IgD-negative memory B cell (primary cell): ENCODE measurements around the gene ADCY1. TPM values are rescaled to one million over a fixed set of nuclear protein-coding genes. Genes with fewer than 3 reads are reported as not detected.
A peak's percentile ranks its signal among the peaks of the same experiment; 100 is the strongest.

Experiments used
- H3K27ac Mint-ChIP-seq, 3 donors: one replicate each; pipeline ENCODE4 v1.8.0; 2020 to 2022; ENCODE audit warnings: mild to moderate bottlenecking in 3 of 3, mixed read lengths in 3 of 3, moderate library complexity in 1 of 3
- H3K27me3 Mint-ChIP-seq: one replicate; pipeline ENCODE4 v1.8.0; 2021; ENCODE audit warnings: mixed read lengths
- H3K36me3 Mint-ChIP-seq: one replicate; pipeline ENCODE4 v1.8.0; 2020; ENCODE audit warnings: mild to moderate bottlenecking, mixed read lengths
- H3K4me1 Mint-ChIP-seq, 3 donors: one replicate each; pipeline ENCODE4 v1.8.0; 2020 to 2022; ENCODE audit warnings: mixed read lengths in 3 of 3, mild to moderate bottlenecking in 1 of 3
- H3K4me3 Mint-ChIP-seq, 4 donors: one replicate each; pipeline ENCODE4 v1.8.0; 2020 to 2022; ENCODE audit warnings: mild to moderate bottlenecking in 4 of 4, mixed read lengths in 4 of 4, moderate library complexity in 3 of 4
- H3K9me3 Mint-ChIP-seq, 3 donors: one replicate each; pipeline ENCODE4 v1.8.0; 2020 to 2021; ENCODE audit warnings: mixed read lengths in 3 of 3, mild to moderate bottlenecking in 1 of 3
- polyA plus RNA-seq: library from polyadenylated mRNA; unstranded; fragments of 300-500 nt; fragmentation: Illumina TruSeq; gene quantifications from one replicate; pipeline ENCODE4 v1.2.3, GENCODE V29; 2021

Gene ADCY1
- polyA plus RNA-seq, 1 donor from 2014 or later: 0.18 TPM

GRCh38 chr7:45701701-45702510 is 127.7 kb downstream of the ADCY1 start:
- no peaks in the 10 kb centered on the region for H3K4me1 Mint-ChIP-seq
- no peaks in the 10 kb centered on the region for H3K36me3 Mint-ChIP-seq
- peaks cover 5% of the 10 kb centered on the region for H3K27me3 Mint-ChIP-seq
- no peak overlapping the region for H3K4me3 Mint-ChIP-seq
- H3K9me3 Mint-ChIP-seq: no peaks in the 10 kb centered on the region
- H3K27ac Mint-ChIP-seq: no peak overlapping the region

- Mint-ChIP-seq H3K4me1 (no peaks in the 10 kb centered on the region), H3K27me3 (peaks cover 5% of the 10 kb centered on the region)
Observed at GRCh38 chr7:45702751-45703150, 128.6 kb downstream of the ADCY1 start.

GRCh38 chr7:45703373-45703821 is 129.2 kb downstream of the ADCY1 start:
- Mint-ChIP-seq H3K27me3 (peaks cover 5% of the 10 kb centered on the region), H3K4me1 (no peaks in the 10 kb centered on the region), H3K27ac (no peak overlapping the region), H3K4me3 (no peak overlapping the region), H3K36me3 (no peaks in the 10 kb centered on the region), H3K9me3 (no peaks in the 10 kb centered on the region)

More at GRCh38 chr7:45702751-45703150, 128.6 kb downstream of the ADCY1 start:
- Mint-ChIP-seq H3K27ac (no peak overlapping the region), H3K9me3 (no peaks in the 10 kb centered on the region), H3K36me3 (no peaks in the 10 kb centered on the region), H3K4me3 (no peak overlapping the region)

DNA sequence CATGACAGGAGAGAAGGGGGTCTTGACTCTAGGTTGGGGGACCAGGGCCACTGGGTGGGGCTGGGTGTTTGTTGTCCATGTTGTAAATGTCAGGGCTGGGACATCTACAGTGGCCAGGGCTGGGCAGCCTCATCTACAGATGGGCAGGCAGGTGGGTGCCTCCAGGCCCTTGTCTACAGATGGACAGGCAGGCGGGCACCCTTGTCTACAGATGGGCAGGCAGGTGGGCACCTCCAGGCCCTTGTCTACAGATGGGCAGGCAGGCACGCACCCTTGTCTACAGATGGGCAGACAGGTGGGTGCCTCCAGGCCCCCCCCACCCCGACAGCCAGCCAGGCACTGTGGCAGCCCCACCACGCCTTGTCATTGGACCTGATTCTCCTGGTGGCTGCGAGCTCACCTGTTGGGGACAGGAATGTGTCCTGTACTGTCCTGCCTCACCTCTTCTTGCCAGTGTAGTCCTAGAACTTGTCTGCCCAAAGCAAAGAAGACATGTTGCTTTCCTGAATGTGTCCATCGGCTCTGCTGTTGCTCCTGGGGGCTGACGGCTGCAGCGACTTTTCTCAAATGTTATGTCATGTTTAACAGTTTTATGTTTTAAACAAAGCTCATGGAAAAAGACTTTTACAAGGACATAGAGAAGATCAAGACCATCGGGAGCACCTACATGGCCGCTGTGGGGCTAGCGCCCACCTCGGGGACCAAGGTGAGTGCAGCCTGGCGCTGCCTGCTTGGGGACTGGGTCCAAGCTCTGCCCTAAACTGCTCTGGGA is 129.9 kb downstream of the ADCY1 start:
- Mint-ChIP-seq H3K27me3 (peaks cover 5% of the 10 kb centered on the region), H3K9me3 (no peaks in the 10 kb centered on the region), H3K4me3 (no peak overlapping the region), H3K4me1 (no peaks in the 10 kb centered on the region), H3K36me3 (no peaks in the 10 kb centered on the region), H3K27ac (no peak overlapping the region)

GRCh38 chr7:45704683-45705016 is 130.5 kb downstream of the ADCY1 start:
- H3K4me3 Mint-ChIP-seq: no peak overlapping the region
- H3K36me3 Mint-ChIP-seq: no peaks in the 10 kb centered on the region
- H3K27me3 Mint-ChIP-seq: peaks cover 5% of the 10 kb centered on the region
- H3K4me1 Mint-ChIP-seq: no peaks in the 10 kb centered on the region
- H3K9me3 Mint-ChIP-seq: no peaks in the 10 kb centered on the region
- no peak overlapping the region for H3K27ac Mint-ChIP-seq

- H3K27ac Mint-ChIP-seq: no peak overlapping the region
- no peaks in the 10 kb centered on the region for H3K4me1 Mint-ChIP-seq
- no peaks in the 10 kb centered on the region for H3K36me3 Mint-ChIP-seq
- no peaks in the 10 kb centered on the region for H3K9me3 Mint-ChIP-seq
- no peak overlapping the region for H3K4me3 Mint-ChIP-seq
- H3K27me3 Mint-ChIP-seq: peaks cover 4% of the 10 kb centered on the region
Observed at GRCh38 chr7:45708046-45708950, 134.1 kb downstream of the ADCY1 start.

DNA sequence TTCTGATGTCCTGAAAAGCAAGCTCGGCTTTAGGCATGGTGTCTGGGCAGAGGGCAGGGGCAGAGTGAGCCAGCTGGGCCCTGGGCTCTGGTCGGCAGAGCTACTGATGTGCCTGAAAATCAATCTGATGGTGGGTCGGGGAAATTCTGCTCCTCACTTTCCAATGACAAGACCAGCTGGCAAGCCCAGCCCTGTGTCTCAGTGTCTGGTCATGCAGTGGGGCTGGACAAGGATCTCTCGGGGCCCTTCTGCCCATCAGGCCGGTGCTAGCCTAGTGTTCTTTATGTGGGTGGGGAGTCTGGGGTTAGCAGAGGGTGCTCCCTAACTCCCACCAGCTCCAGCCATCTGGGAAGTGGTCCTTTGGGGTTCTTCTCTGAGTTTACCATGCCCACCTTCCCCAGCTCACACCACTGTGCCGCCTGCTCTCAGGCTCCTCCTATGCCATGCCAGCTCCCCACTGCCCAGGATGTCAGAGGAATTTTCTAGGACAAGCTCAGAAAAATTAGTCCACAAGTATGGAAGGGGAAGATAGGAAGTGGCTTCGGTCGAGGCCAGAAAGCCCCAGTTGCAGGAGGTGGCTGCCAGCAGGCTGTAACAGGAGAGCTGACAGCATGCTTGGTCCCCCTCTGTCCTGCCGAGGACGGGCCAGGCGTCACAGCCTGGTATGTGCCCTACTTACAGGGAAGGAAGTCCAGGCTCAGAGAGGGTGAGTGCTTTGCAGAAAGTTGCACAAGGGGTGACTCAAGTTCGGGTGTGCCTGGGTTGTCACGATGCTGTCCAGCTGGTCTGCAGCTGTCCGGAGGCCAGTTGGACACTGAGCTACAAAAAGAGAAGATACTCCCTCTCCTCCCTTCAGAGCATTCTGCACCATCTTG is 135.2 kb downstream of the ADCY1 start:
- Mint-ChIP-seq H3K9me3 (no peaks in the 10 kb centered on the region), H3K27me3 (no peaks in the 10 kb centered on the region), H3K27ac (no peak overlapping the region), H3K4me3 (no peak overlapping the region), H3K36me3 (no peaks in the 10 kb centered on the region), H3K4me1 (no peaks in the 10 kb centered on the region)

- Mint-ChIP-seq H3K9me3 (no peaks in the 10 kb centered on the region), H3K4me3 (no peak overlapping the region), H3K27ac (no peak overlapping the region), H3K36me3 (no peaks in the 10 kb centered on the region), H3K27me3 (no peaks in the 10 kb centered on the region), H3K4me1 (no peaks in the 10 kb centered on the region)
Observed at GRCh38 chr7:45710271-45711160, 136.3 kb downstream of the ADCY1 start.

DNA sequence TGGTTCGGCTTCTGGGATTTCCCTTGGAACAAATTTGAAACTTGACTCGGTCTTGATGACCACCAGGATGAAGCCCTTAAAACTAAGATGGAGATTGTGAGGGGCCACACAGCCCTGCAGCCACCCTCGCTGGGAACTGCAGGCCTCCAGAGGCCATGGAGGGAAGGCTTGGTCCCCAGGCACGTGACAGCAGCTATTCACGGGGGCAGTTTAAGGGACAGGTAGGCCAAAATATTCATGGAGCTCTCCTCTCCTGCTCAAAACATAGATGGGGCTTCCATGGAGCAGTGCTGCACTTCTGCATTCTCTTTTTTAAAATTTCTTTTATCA is 137.0 kb downstream of the ADCY1 start:
- Mint-ChIP-seq H3K27ac (no peak overlapping the region), H3K36me3 (no peaks in the 10 kb centered on the region), H3K27me3 (no peaks in the 10 kb centered on the region), H3K4me1 (no peaks in the 10 kb centered on the region), H3K9me3 (no peaks in the 10 kb centered on the region), H3K4me3 (no peak overlapping the region)

GRCh38 chr7:45712057-45712689 is 138.0 kb downstream of the ADCY1 start:
- no peak overlapping the region for H3K4me3 Mint-ChIP-seq
- H3K27ac Mint-ChIP-seq: no peak overlapping the region
- H3K9me3 Mint-ChIP-seq: no peaks in the 10 kb centered on the region
- H3K27me3 Mint-ChIP-seq: no peaks in the 10 kb centered on the region
- no peaks in the 10 kb centered on the region for H3K36me3 Mint-ChIP-seq
- no peaks in the 10 kb centered on the region for H3K4me1 Mint-ChIP-seq

GRCh38 chr7:45712872-45713668 is 138.9 kb downstream of the ADCY1 start:
- no peaks in the 10 kb centered on the region for H3K27me3 Mint-ChIP-seq

DNA sequence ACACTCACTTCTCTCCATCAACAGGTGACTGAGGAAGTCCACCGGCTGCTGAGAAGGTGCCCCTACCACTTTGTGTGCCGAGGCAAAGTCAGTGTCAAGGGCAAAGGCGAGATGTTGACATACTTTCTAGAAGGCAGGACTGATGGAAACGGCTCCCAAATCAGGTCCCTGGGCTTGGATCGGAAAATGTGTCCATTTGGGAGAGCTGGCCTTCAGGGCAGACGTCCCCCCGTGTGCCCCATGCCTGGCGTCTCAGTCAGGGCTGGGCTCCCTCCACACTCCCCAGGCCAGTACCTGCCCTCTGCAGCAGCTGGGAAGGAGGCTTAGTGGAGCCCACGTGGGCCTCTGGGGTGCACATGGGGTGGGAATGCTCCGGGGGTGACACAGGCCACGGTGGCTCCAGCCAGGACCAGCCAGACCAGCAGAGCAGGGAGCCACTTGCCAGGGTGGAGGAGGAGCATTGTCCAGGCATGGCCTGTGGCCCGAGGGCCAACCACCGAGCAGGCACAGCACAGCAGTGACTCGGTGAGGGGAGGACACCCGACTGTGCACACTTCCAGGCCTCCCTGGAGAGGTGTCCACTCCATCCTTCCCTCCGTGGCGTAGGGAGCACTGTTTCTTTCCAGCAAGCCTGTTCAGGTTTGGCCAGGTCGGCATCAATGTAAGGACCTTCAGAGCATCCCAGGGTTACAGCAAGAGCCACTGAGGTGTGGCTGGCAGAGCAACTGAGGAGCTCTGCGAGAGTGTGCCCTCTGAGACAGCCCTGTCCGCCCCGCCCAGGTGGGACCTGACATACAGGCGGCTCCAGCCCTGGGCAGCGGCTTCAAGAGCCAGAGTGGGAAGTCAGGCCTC is 139.7 kb downstream of the ADCY1 start:
- no peak overlapping the region for H3K4me3 Mint-ChIP-seq
- no peaks in the 10 kb centered on the region for H3K36me3 Mint-ChIP-seq
- H3K27ac Mint-ChIP-seq: peak overlapping the region in 1 of 3 donors; percentile 43
- no peaks in the 10 kb centered on the region for H3K27me3 Mint-ChIP-seq
- no peaks in the 10 kb centered on the region for H3K4me1 Mint-ChIP-seq
- H3K9me3 Mint-ChIP-seq: no peaks in the 10 kb centered on the region

More at GRCh38 chr7:45712872-45713668, 138.9 kb downstream of the ADCY1 start:
- Mint-ChIP-seq H3K4me1 (no peaks in the 10 kb centered on the region), H3K9me3 (no peaks in the 10 kb centered on the region), H3K27ac (peak overlapping the region in 1 of 3 donors; percentile 43), H3K36me3 (no peaks in the 10 kb centered on the region), H3K4me3 (no peak overlapping the region)
